HG03025 (cell line): ENCODE data around the gene FMNL2.

ENCODE experiments used
- ATAC-seq: cut with Tn5 transposase; IDR thresholded peaks from one replicate; pipeline ENCODE4 v1.9.1; 2021; ENCODE audit warnings: mild to moderate bottlenecking, moderate library complexity; ENCODE audit not compliant: unreplicated experiment, low FRiP score

Gene FMNL2

GRCh38 chr2:152565884-152566727 lies 231.1 kb downstream of the FMNL2 start:
- ATAC-seq: peak; percentile 64

- ATAC-seq: no peak
Measured at GRCh38 chr2:152566728-152567069, 231.7 kb downstream of the FMNL2 start.

GRCh38 chr2:152568531-152568930 lies 233.6 kb downstream of the FMNL2 start:
- ATAC-seq: no peak

GRCh38 chr2:152569186-152569585 lies 234.2 kb downstream of the FMNL2 start:
- ATAC-seq: no peak

GRCh38 chr2:152571048-152571766 lies 236.2 kb downstream of the FMNL2 start:
- ATAC-seq: no peak

GRCh38 chr2:152572031-152572430 lies 237.1 kb downstream of the FMNL2 start:
- no peak for ATAC-seq

GRCh38 chr2:152573168-152573567 lies 238.2 kb downstream of the FMNL2 start:
- ATAC-seq: peak; percentile 75

GRCh38 chr2:152577579-152577978 lies 242.6 kb downstream of the FMNL2 start:
- ATAC-seq: no peak

GRCh38 chr2:152578573-152578972 lies 243.6 kb downstream of the FMNL2 start:
- ATAC-seq: no peak

GRCh38 chr2:152580714-152581113 lies 245.7 kb downstream of the FMNL2 start:
- ATAC-seq: no peak

- ATAC-seq: no peak
Measured at GRCh38 chr2:152581360-152581759, 246.4 kb downstream of the FMNL2 start.

GRCh38 chr2:152582081-152582480 lies 247.1 kb downstream of the FMNL2 start:
- ATAC-seq: no peak

- no peak for ATAC-seq
Measured at GRCh38 chr2:152583512-152584229, 248.7 kb downstream of the FMNL2 start.

GRCh38 chr2:152584301-152584700 lies 249.3 kb downstream of the FMNL2 start:
- no peak for ATAC-seq

GRCh38 chr2:152585830-152586484 lies 251.0 kb downstream of the FMNL2 start:
- no peak for ATAC-seq

GRCh38 chr2:152587187-152587947 lies 252.4 kb downstream of the FMNL2 start:
- ATAC-seq: no peak

GRCh38 chr2:152588998-152589397 lies 254.0 kb downstream of the FMNL2 start:
- no peak for ATAC-seq

GRCh38 chr2:152594022-152594766 lies 259.2 kb downstream of the FMNL2 start:
- no peak for ATAC-seq

GRCh38 chr2:152594792-152595191 lies 259.8 kb downstream of the FMNL2 start:
- no peak for ATAC-seq
